MCF 10A (cell line): ENCODE measurements around the gene SESN1. TPM values are rescaled to one million over a fixed set of nuclear protein-coding genes. Genes with fewer than 3 reads are reported as not detected.

Experiments used
- BruUV-seq: library from RNA; stranded (reverse); fragments of 400-500 nt; replicated peaks from 2 replicates; lab custom pipeline; 2021; lab: Mats Ljungman, UMichigan
- CTCF ChIA-PET: fragments of 300-600 bp; sonication (Branson Sonifier 250); formaldehyde crosslinking; extraction: SDS; loops from one replicate; lab custom pipeline; 2021; ENCODE audit warnings: antibody characterized with exemption, inconsistent platforms; lab: Yijun Ruan, JAX
- POLR2A ChIA-PET: fragments of 300-600, 350-650 bp; sonication (Branson Sonifier 250); formaldehyde crosslinking; extraction: SDS; loops from one replicate; lab custom pipeline; 2020; ENCODE audit warnings: antibody characterized with exemption, inconsistent platforms; lab: Yijun Ruan, JAX
- DNase-seq: peaks from one replicate; pipeline ENCODE4 v3.0.0-alpha.2; 2018; ENCODE audit not compliant: unreplicated experiment
- H3K27ac Mint-ChIP-seq: one replicate; pipeline ENCODE4 v1.8.0; 2022; ENCODE audit warnings: mild to moderate bottlenecking, low read depth, mixed read lengths; ENCODE audit not compliant: unreplicated experiment
- H3K27me3 Mint-ChIP-seq: one replicate; pipeline ENCODE4 v1.8.0; 2022; ENCODE audit warnings: mixed read lengths; ENCODE audit not compliant: insufficient read depth, unreplicated experiment
- H3K36me3 Mint-ChIP-seq: one replicate; pipeline ENCODE4 v1.8.0; 2022; ENCODE audit warnings: mild to moderate bottlenecking, moderate library complexity, mixed read lengths; ENCODE audit not compliant: insufficient read depth, unreplicated experiment
- H3K4me1 Mint-ChIP-seq: one replicate; pipeline ENCODE4 v1.8.0; 2022; ENCODE audit warnings: mixed read lengths; ENCODE audit not compliant: insufficient read depth, unreplicated experiment
- H3K4me3 Mint-ChIP-seq: one replicate; pipeline ENCODE4 v1.8.0; 2022; ENCODE audit warnings: mild to moderate bottlenecking, moderate library complexity, mixed read lengths; ENCODE audit not compliant: unreplicated experiment
- H3K9me3 Mint-ChIP-seq: one replicate; pipeline ENCODE4 v1.8.0; 2022; ENCODE audit warnings: mixed read lengths; ENCODE audit not compliant: unreplicated experiment
- intact Hi-C: fragments of 100-400 bp; cut with micrococcal nuclease; formaldehyde crosslinking; loops from 2 replicates; pipeline ENCODE4 v1.14.1; 2022
- total RNA-seq: library from RNA; stranded (reverse); gene quantifications from 2 replicates; pipeline ENCODE4 v1.2.3, GENCODE V29; 2022
- TF ChIP-seq, protein P1 (sequence below): fragments of 200-600 bp; IDR thresholded peaks from one replicate; pipeline ENCODE4 v1.8.0; 2022; ENCODE audit warnings: antibody characterized with exemption, mild to moderate bottlenecking; ENCODE audit not compliant: unreplicated experiment

SESN1 gene
- total RNA-seq, 1 experiment from 2014 or later = 23.0 TPM

DNA sequence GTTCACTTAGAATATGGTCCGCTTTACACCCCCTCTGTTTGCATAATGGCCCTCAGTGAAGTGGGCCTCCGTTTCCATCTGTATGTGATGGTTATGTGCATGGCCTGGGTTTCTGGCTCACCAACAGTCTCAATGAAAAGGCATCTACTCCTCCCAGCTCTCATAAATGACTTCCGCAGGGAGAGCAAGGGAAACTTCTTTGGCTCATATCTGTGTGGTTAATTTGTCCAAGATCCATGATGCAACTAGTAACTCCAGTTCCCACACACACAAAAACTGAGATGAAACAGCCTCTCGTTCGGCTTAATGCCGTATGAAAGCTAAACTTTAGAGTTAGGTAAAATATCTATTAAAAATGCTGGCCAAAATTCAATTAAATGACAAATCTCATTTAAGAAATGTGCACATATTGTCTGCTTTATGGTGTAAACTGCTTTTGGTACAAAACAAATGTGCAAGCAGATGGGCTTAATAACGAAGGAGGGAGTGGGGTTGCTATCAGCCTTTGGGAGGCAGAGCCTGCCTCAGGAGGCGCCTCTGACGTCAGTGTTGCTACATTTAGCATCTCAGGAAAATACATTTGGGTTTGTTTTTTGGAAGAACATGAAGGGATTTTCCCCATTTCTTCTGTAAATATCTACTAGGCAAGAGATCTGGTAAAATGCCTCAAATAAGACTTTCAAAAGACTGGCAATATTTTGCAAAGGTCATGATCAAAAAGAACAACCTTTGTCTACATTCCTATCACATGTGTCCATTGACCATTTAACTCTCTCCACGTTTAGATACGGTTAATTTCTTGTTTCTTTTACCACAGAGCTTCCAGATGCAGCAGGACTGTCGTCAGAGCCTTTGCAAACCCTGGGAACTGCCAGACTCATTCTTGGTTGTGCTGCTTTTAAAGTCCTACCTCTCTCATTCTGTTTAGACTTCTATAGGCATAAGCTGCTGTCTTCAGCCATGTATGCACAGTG, 149.7 kb downstream of the SESN1 start:
- POLR2A ChIA-PET = interaction anchor here (1.4 kb wide), 1 partner anchor 9 kb away, joined by 4 read pairs; no protein-coding TSS in a partner anchor
- Mint-ChIP-seq H3K36me3 (peaks cover 6% of the 10 kb centered on the region), H3K4me3 (no peak overlapping the region), H3K9me3 (no peaks in the 10 kb centered on the region), H3K27ac (no peak overlapping the region), H3K4me1 (peaks cover 28% of the 10 kb centered on the region), H3K27me3 (no peaks in the 10 kb centered on the region)
- intact Hi-C loops = no loop called here
- CTCF ChIA-PET = interaction anchor here (0.8 kb wide), 1 partner anchor 30 kb away, joined by 3 read pairs; no protein-coding TSS in a partner anchor
- TF ChIP-seq, protein P1, sequence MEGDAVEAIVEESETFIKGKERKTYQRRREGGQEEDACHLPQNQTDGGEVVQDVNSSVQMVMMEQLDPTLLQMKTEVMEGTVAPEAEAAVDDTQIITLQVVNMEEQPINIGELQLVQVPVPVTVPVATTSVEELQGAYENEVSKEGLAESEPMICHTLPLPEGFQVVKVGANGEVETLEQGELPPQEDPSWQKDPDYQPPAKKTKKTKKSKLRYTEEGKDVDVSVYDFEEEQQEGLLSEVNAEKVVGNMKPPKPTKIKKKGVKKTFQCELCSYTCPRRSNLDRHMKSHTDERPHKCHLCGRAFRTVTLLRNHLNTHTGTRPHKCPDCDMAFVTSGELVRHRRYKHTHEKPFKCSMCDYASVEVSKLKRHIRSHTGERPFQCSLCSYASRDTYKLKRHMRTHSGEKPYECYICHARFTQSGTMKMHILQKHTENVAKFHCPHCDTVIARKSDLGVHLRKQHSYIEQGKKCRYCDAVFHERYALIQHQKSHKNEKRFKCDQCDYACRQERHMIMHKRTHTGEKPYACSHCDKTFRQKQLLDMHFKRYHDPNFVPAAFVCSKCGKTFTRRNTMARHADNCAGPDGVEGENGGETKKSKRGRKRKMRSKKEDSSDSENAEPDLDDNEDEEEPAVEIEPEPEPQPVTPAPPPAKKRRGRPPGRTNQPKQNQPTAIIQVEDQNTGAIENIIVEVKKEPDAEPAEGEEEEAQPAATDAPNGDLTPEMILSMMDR = no peak
- BruUV-seq = no TSS peak
- DNase-seq = no peak

DNA sequence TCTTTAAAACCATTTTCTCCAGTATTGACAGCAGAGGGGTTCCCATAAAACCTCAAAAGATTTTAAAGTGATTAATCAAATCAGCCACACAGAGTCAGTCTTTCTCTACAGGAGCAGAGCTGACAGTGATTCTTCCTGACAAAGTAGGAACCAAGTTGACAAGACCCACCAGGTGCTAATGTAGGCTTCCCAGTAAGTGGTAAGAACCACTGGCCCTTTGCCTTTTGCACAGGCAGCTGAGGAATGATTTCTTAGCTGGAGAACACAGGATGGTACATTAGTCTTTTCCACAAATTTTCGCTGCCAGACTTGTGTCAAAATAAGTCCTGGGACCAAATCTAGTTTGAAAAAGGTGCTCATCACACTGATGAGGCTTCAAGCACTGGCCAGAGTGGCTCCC, 150.6 kb downstream of the SESN1 start:
- BruUV-seq = no TSS peak
- Mint-ChIP-seq H3K36me3 (peaks cover 6% of the 10 kb centered on the region), H3K4me1 (peaks cover 28% of the 10 kb centered on the region), H3K9me3 (no peaks in the 10 kb centered on the region), H3K27ac (no peak overlapping the region), H3K27me3 (no peaks in the 10 kb centered on the region), H3K4me3 (no peak overlapping the region)
- TF ChIP-seq, protein P1 = no peak
- ChIA-PET POLR2A (no interaction called here), CTCF (interaction anchor here (0.7 kb wide), 1 partner anchor 30 kb away, joined by 4 read pairs; no protein-coding TSS in a partner anchor)
- intact Hi-C loops = no loop called here
- no peak for DNase-seq

DNA sequence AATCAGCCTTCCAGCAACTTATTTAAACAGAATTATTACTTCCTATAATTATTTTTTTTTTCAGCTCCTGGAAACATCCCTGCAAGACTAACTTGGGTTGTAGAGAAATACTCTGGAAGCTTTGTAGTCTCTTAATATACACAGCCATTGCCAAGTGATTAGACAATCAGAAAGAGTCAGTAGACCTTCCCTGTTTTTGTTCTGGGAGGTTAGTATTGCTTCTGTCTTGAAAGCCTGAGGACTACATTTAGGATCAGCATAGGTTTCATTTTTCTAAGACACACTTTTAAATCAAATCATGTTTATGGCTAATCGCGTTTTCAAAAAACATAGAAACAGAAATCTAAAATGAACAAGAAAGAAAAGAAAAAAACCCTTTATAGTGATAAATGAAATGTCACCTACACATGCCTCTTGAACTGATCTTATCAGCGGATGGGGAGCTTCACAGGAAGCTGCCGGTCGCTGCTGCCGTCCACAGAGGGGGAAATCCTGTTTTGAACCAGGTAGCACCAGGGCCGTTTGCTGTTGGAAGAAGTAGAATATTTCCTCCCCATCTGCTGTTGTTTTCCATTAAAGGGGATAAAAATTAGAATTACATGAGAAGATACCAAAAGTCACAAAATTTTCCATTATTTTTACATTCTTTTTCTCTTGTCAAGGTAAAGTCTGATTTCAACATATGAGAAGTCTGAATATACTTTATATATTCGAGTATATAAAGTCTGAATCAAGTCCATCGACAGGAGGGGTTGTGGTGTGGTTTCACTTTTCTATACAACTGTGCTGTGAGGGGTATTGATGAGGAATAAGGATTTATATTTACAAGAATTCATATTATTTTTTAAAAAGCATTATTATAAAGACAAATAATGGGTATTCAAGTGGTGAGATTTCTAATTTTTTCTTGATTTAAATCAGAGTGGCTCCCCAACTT, 151.8 kb downstream of the SESN1 start:
- ChIA-PET POLR2A (interaction anchor here (0.7 kb wide), 2 partner anchors 15 kb away, joined by 3 to 4 read pairs; no protein-coding TSS in a partner anchor), CTCF (interaction anchor here (0.5 kb wide), 1 partner anchor 16 kb away, joined by 3 read pairs; no protein-coding TSS in a partner anchor)
- Mint-ChIP-seq H3K36me3 (peaks cover 6% of the 10 kb centered on the region), H3K27ac (no peak overlapping the region), H3K27me3 (no peaks in the 10 kb centered on the region), H3K4me3 (no peak overlapping the region), H3K9me3 (no peaks in the 10 kb centered on the region), H3K4me1 (peaks cover 18% of the 10 kb centered on the region)
- BruUV-seq = no TSS peak
- DNase-seq = no peak
- intact Hi-C loops = no loop called here
- TF ChIP-seq, protein P1 = no peak
